Astrocyte (in vitro differentiated cells and primary cell): ENCODE data around the gene EIF4ENIF1. TPM values are rescaled to one million over a fixed set of nuclear protein-coding genes. Genes with fewer than 3 reads are reported as not detected.
"Not testable (repeated sequence)": the region's sequence is repeated elsewhere in the genome, so short reads cannot be mapped to it uniquely, and the experiment has no call there.

Experiments used
- DNase-seq: peaks from one replicate; pipeline ENCODE4 v3.0.0-alpha.2; 2010; ENCODE audit warnings: low read depth
- FAIRE-seq: peaks from 2 replicates; lab custom pipeline; 2011; peaks lifted over from hg19 to GRCh38; lab: Jason Lieb, UNC
- H2AFZ ChIP-seq: 2 replicates; pipeline ENCODE4 v1.6.0; 2012; ENCODE audit warnings: low read depth, low read length, inconsistent platforms
- H3K27ac ChIP-seq: 2 replicates; pipeline ENCODE4 v1.5.1; 2011; ENCODE audit warnings: low read depth, low read length, inconsistent platforms
- H3K27me3 ChIP-seq: 2 replicates; pipeline ENCODE4 v1.6.0; 2011; ENCODE audit warnings: low read length, inconsistent platforms; ENCODE audit not compliant: insufficient read depth
- H3K36me3 ChIP-seq: 2 replicates; pipeline ENCODE4 v1.5.1; 2011; ENCODE audit warnings: low read length, inconsistent platforms; ENCODE audit not compliant: insufficient read depth
- H3K4me1 ChIP-seq: 2 replicates; pipeline ENCODE4 v1.5.1; 2011; ENCODE audit warnings: low read length, inconsistent platforms; ENCODE audit not compliant: insufficient read depth
- H3K4me2 ChIP-seq: 2 replicates; pipeline ENCODE4 v1.6.0; 2012; ENCODE audit warnings: low read length, inconsistent platforms
- H3K4me3 ChIP-seq: 2 replicates; pipeline ENCODE4 v1.5.1; 2011; ENCODE audit warnings: low read depth, mild to moderate bottlenecking, low read length, inconsistent platforms; ENCODE audit not compliant: insufficient read depth
- H3K79me2 ChIP-seq: 2 replicates; pipeline ENCODE4 v1.6.0; 2012; ENCODE audit warnings: mild to moderate bottlenecking, low read length, inconsistent platforms; ENCODE audit not compliant: insufficient read depth
- H3K9ac ChIP-seq: 2 replicates; pipeline ENCODE4 v1.6.0; 2012; ENCODE audit warnings: mild to moderate bottlenecking, low read length, inconsistent platforms
- H3K9me3 ChIP-seq: 2 replicates; pipeline ENCODE4 v1.5.1; 2012; ENCODE audit warnings: low read depth, mild to moderate bottlenecking, low read length, inconsistent platforms; ENCODE audit not compliant: insufficient read depth
- H4K20me1 ChIP-seq: 2 replicates; pipeline ENCODE4 v1.6.0; 2012; ENCODE audit warnings: low read length, inconsistent platforms; ENCODE audit not compliant: insufficient read depth
- H3K27ac Mint-ChIP-seq: one replicate; pipeline ENCODE4 v1.8.0; 2021; ENCODE audit warnings: mild to moderate bottlenecking, mixed read lengths; ENCODE audit not compliant: unreplicated experiment
- H3K27me3 Mint-ChIP-seq: one replicate; pipeline ENCODE4 v1.8.0; 2021; ENCODE audit warnings: low read depth, mixed read lengths; ENCODE audit not compliant: unreplicated experiment
- H3K36me3 Mint-ChIP-seq: one replicate; pipeline ENCODE4 v1.8.0; 2021; ENCODE audit warnings: low read depth, mixed read lengths; ENCODE audit not compliant: unreplicated experiment
- H3K4me1 Mint-ChIP-seq: one replicate; pipeline ENCODE4 v1.8.0; 2021; ENCODE audit warnings: low read depth, mixed read lengths; ENCODE audit not compliant: unreplicated experiment
- H3K4me3 Mint-ChIP-seq: one replicate; pipeline ENCODE4 v1.8.0; 2021; ENCODE audit warnings: mild to moderate bottlenecking, moderate library complexity, mixed read lengths; ENCODE audit not compliant: unreplicated experiment
- H3K9me3 Mint-ChIP-seq: one replicate; pipeline ENCODE4 v1.8.0; 2021; ENCODE audit warnings: mild to moderate bottlenecking, mixed read lengths; ENCODE audit not compliant: unreplicated experiment
- CTCF ChIP-seq: IDR thresholded peaks from 2 replicates; pipeline ENCODE4 v1.5.1; 2011; ENCODE audit warnings: low read depth, mild to moderate bottlenecking, inconsistent platforms, low read length, moderate library complexity; ENCODE audit not compliant: insufficient read depth
- EZH2 ChIP-seq: IDR thresholded peaks from 2 replicates; pipeline ENCODE4 v1.6.1; 2012; ENCODE audit warnings: mild to moderate bottlenecking, low read length, inconsistent platforms; ENCODE audit not compliant: insufficient read depth
- total RNA-seq: library from RNA; stranded (reverse); gene quantifications from 2 replicates; pipeline ENCODE4 v1.2.1, GENCODE V29; 2021

EIF4ENIF1 gene
- total RNA-seq, 1 donor from 2014 or later = 27.0 TPM

GRCh38 chr22:31496007-31496734, 6.5 kb upstream of the EIF4ENIF1 start, which contains the start of gene SFI1:
Gene SFI1 (plus strand): TSS chr22:31496536. CDS start chr22:31508285, 11,749 bp downstream.
- peak within 1 kb of the TSS; percentile 90 for H3K9ac ChIP-seq
- no peaks in the 10 kb centered on the region for H3K27me3 Mint-ChIP-seq
- H3K36me3 Mint-ChIP-seq = peaks cover 8% of the 10 kb centered on the region
- H2AFZ ChIP-seq = peak within 1 kb of the TSS; percentile 99
- no peaks in the 10 kb centered on the region for H4K20me1 ChIP-seq
- H3K79me2 ChIP-seq = peaks cover 11% of the 10 kb centered on the region
- H3K4me1 ChIP-seq = peaks cover under 1% of the 10 kb centered on the region
- H3K36me3 ChIP-seq = no peaks in the 10 kb centered on the region
- TF ChIP-seq EZH2 = no peak
- TF ChIP-seq CTCF = no peak
- peaks cover 5% of the 10 kb centered on the region for H3K9me3 Mint-ChIP-seq
- H3K4me1 Mint-ChIP-seq = peaks cover 4% of the 10 kb centered on the region
- peak within 1 kb of the TSS; percentile 92 for H3K4me2 ChIP-seq
- FAIRE-seq = no peak
- H3K4me3 ChIP-seq = peak within 1 kb of the TSS; percentile 79
- no peaks in the 10 kb centered on the region for H3K9me3 ChIP-seq
- no peaks in the 10 kb centered on the region for H3K27me3 ChIP-seq
- H3K27ac ChIP-seq = peak within 1 kb of the TSS; percentile 50
- H3K27ac Mint-ChIP-seq = peak within 1 kb of the TSS; percentile 92
- peak within 1 kb of the TSS; percentile 92 for H3K4me3 Mint-ChIP-seq
- DNase-seq = peak; percentile 79

- Histone ChIP-seq H2AFZ (peak overlapping the region; percentile 99), H3K27ac (no peak overlapping the region), H4K20me1 (no peaks in the 10 kb centered on the region), H3K4me2 (peak overlapping the region; percentile 92), H3K4me1 (peaks cover 7% of the 10 kb centered on the region), H3K79me2 (peaks cover 11% of the 10 kb centered on the region), H3K4me3 (peak overlapping the region; percentile 79), H3K27me3 (no peaks in the 10 kb centered on the region), H3K36me3 (no peaks in the 10 kb centered on the region), H3K9ac (peak overlapping the region; percentile 90), H3K9me3 (no peaks in the 10 kb centered on the region)
- no peak for FAIRE-seq
- Mint-ChIP-seq H3K4me1 (peaks cover 10% of the 10 kb centered on the region), H3K27me3 (no peaks in the 10 kb centered on the region), H3K27ac (no peak overlapping the region), H3K9me3 (peaks cover 5% of the 10 kb centered on the region), H3K36me3 (peaks cover 8% of the 10 kb centered on the region), H3K4me3 (peak overlapping the region; percentile 92)
- no peak for TF ChIP-seq EZH2
- no peak for TF ChIP-seq CTCF
- DNase-seq = no peak
Observed at GRCh38 chr22:31495343-31495742, 5.7 kb upstream of the EIF4ENIF1 start.

- not testable (repeated sequence) for H3K4me2 ChIP-seq, H3K27me3 ChIP-seq, H3K36me3 Mint-ChIP-seq, H3K4me1 Mint-ChIP-seq, H3K27ac ChIP-seq, H3K36me3 ChIP-seq, H3K4me3 ChIP-seq, H3K9ac ChIP-seq, H4K20me1 ChIP-seq, FAIRE-seq, H3K9me3 Mint-ChIP-seq, DNase-seq, H3K9me3 ChIP-seq, H3K27ac Mint-ChIP-seq, H2AFZ ChIP-seq, H3K27me3 Mint-ChIP-seq, H3K4me3 Mint-ChIP-seq
- H3K79me2 ChIP-seq = peaks cover 20% of the 10 kb centered on the region
- H3K4me1 ChIP-seq = peaks cover 13% of the 10 kb centered on the region
Observed at GRCh38 chr22:31493355-31493754, 3.7 kb upstream of the EIF4ENIF1 start.
